KBM-7 (cell line): ENCODE results near the gene FCGR3A.
"Not testable (repeated sequence)": the region's sequence is repeated elsewhere in the genome, so short reads cannot be mapped to it uniquely, and the experiment has no call there.

Experiments used
- DNase-seq: peaks from one replicate; pipeline ENCODE4 v3.0.0-alpha.2; 2015
- in situ Hi-C: fragments of 300-500 bp; cut with MboI; formaldehyde crosslinking; loops from 2 replicates; pipeline ENCODE4 v1.14.3; 2020; ENCODE audit warnings: low sequenced_read_pairs, low pct_unique_long_range_greater_than_20kb, mixed read lengths

Gene FCGR3A

GRCh38 chr1:161557506-161558450 lies 8.2 kb upstream of the FCGR3A start:
- in situ Hi-C loops, DNase-seq: not testable (repeated sequence)

GRCh38 chr1:161556990-161557389 lies 7.4 kb upstream of the FCGR3A start:
- in situ Hi-C loops, DNase-seq: not testable (repeated sequence)

GRCh38 chr1:161556143-161556542 lies 6.5 kb upstream of the FCGR3A start:
- in situ Hi-C loops: not testable (repeated sequence)

GRCh38 chr1:161554815-161555417 lies 5.3 kb upstream of the FCGR3A start:
- in situ Hi-C loops, DNase-seq: not testable (repeated sequence)

More at GRCh38 chr1:161556143-161556542, 6.5 kb upstream of the FCGR3A start:
- not testable (repeated sequence) for DNase-seq

- DNase-seq, in situ Hi-C loops: not testable (repeated sequence)
These were observed 4.7 kb upstream of the FCGR3A start for GRCh38 chr1:161554340-161554739.

GRCh38 chr1:161553631-161554030 lies 4.0 kb upstream of the FCGR3A start:
- DNase-seq, in situ Hi-C loops: not testable (repeated sequence)

GRCh38 chr1:161550942-161551341 lies 1.3 kb upstream of the FCGR3A start:
- DNase-seq, in situ Hi-C loops: not testable (repeated sequence)

- in situ Hi-C loops: not testable (repeated sequence)
These were observed 740 bp downstream of the FCGR3A start for GRCh38 chr1:161548749-161549406.

GRCh38 chr1:161547995-161548741 lies 1.4 kb downstream of the FCGR3A start:
- in situ Hi-C loops, DNase-seq: not testable (repeated sequence)

More at GRCh38 chr1:161548749-161549406, 740 bp downstream of the FCGR3A start:
- DNase-seq: not testable (repeated sequence)

GRCh38 chr1:161545005-161545731 lies 4.5 kb downstream of the FCGR3A start:
- peak; percentile 22 for DNase-seq
- in situ Hi-C loops: not testable (repeated sequence)

GRCh38 chr1:161543125-161543524 lies 6.5 kb downstream of the FCGR3A start:
- in situ Hi-C loops, DNase-seq: not testable (repeated sequence)

- DNase-seq, in situ Hi-C loops: not testable (repeated sequence)
These were observed 7.5 kb downstream of the FCGR3A start for GRCh38 chr1:161542091-161542559.

GRCh38 chr1:161540570-161540960 lies 9.1 kb downstream of the FCGR3A start:
- in situ Hi-C loops: not testable (repeated sequence)
- DNase-seq: peak; percentile 54

GRCh38 chr1:161539731-161540569 lies 9.7 kb downstream of the FCGR3A start:
- peak; percentile 94 for DNase-seq
- in situ Hi-C loops: not testable (repeated sequence)

- in situ Hi-C loops, DNase-seq: not testable (repeated sequence)
These were observed 10.6 kb downstream of the FCGR3A start for GRCh38 chr1:161538925-161539479.

GRCh38 chr1:161537068-161537669 lies 12.4 kb downstream of the FCGR3A start:
- in situ Hi-C loops, DNase-seq: not testable (repeated sequence)
